PC-3 (cell line): ENCODE results near the gene OGFRL1. TPM values are rescaled to one million over a fixed set of nuclear protein-coding genes. Genes with fewer than 3 reads are reported as not detected.

Source experiments
- ATAC-seq: fragments of 200-7000 bp; cut with Tn5 transposase; 2 replicates; pipeline ENCODE4 v1.9.1; 2020; ENCODE audit warnings: mild to moderate bottlenecking, moderate library complexity
- BruUV-seq: library from RNA; stranded (reverse); fragments of 400-500 nt; replicated peaks from 2 replicates; lab custom pipeline; 2021; lab: Mats Ljungman, UMichigan
- CTCF ChIA-PET: fragments of 300-600 bp; sonication (Branson Sonifier 250); formaldehyde crosslinking; loops from one replicate; lab custom pipeline; 2022; ENCODE audit warnings: antibody characterized with exemption; lab: Charles Lee
- POLR2A ChIA-PET: fragments of 300-600 bp; sonication (Branson Sonifier 250); formaldehyde crosslinking; loops from one replicate; lab custom pipeline; 2022; ENCODE audit warnings: antibody characterized with exemption; ENCODE audit not compliant: unreplicated experiment; lab: Charles Lee
- DNase-seq: peaks from one replicate; pipeline ENCODE4 v3.0.0-alpha.2; 2015
- H2AFZ ChIP-seq: fragments of 300-600 bp; sonication (generic); 2 replicates; pipeline ENCODE4 v1.6.0; 2016; ENCODE audit warnings: antibody characterized with exemption, low read length
- H3F3A ChIP-seq: fragments of 300-600 bp; sonication (generic); one replicate; pipeline ENCODE4 v1.6.0; 2017; ENCODE audit warnings: antibody characterized with exemption, low read length, control low read depth, mild to moderate bottlenecking; ENCODE audit not compliant: unreplicated experiment
- H3K27ac ChIP-seq: fragments of 300-600 bp; sonication (generic); 2 replicates; pipeline ENCODE4 v1.5.1; 2016; ENCODE audit warnings: mild to moderate bottlenecking, low read length
- H3K27me3 ChIP-seq: fragments of 300-600 bp; sonication (generic); 2 replicates; pipeline ENCODE4 v1.6.1; 2016; ENCODE audit warnings: low read length, mixed read lengths
- H3K36me3 ChIP-seq: fragments of 300-600 bp; sonication (generic); 2 replicates; pipeline ENCODE4 v1.6.1; 2016; ENCODE audit warnings: low read depth, mixed run types, low read length, mixed read lengths
- H3K4me1 ChIP-seq: fragments of 300-600 bp; sonication (generic); 2 replicates; pipeline ENCODE4 v1.5.1; 2016; ENCODE audit warnings: low read length; ENCODE audit not compliant: insufficient read depth
- H3K4me2 ChIP-seq: fragments of 300-600 bp; sonication (generic); 2 replicates; pipeline ENCODE4 v1.6.0; 2016; ENCODE audit warnings: low read length
- H3K4me3 ChIP-seq: fragments of 300-600 bp; sonication (generic); 2 replicates; pipeline ENCODE4 v1.5.1; 2016; ENCODE audit warnings: mild to moderate bottlenecking, low read length, mixed read lengths
- H3K79me2 ChIP-seq: fragments of 300-600 bp; sonication (generic); 2 replicates; pipeline ENCODE4 v1.6.1; 2017; ENCODE audit warnings: low read length, mixed read lengths
- H3K9ac ChIP-seq: fragments of 300-600 bp; sonication (generic); 2 replicates; pipeline ENCODE4 v1.6.0; 2016; ENCODE audit warnings: mild to moderate bottlenecking, low read length
- H3K9me2 ChIP-seq: fragments of 300-600 bp; sonication (generic); replicated peaks from 2 replicates; pipeline ENCODE4 v1.6.1; 2016; ENCODE audit warnings: mixed run types, low read length, mixed read lengths
- H3K9me3 ChIP-seq: fragments of 300-600 bp; sonication (generic); 2 replicates; pipeline ENCODE4 v1.6.1; 2016; ENCODE audit warnings: low read length, mixed read lengths
- H4K20me1 ChIP-seq: fragments of 300-600 bp; sonication (generic); 2 replicates; pipeline ENCODE4 v1.6.1; 2016; ENCODE audit warnings: low read length, mixed read lengths
- EZH2 ChIP-seq: fragments of 300-600 bp; sonication (generic); IDR thresholded peaks from one replicate; pipeline ENCODE4 v1.6.1; 2017; ENCODE audit warnings: antibody characterized with exemption, mild to moderate bottlenecking, low read length; ENCODE audit not compliant: unreplicated experiment
- EZH2phosphoT487 ChIP-seq: fragments of 300-600 bp; sonication (generic); IDR thresholded peaks from 2 replicates; pipeline ENCODE4 v1.6.1; 2018; ENCODE audit warnings: mild to moderate bottlenecking, antibody characterized with exemption, low read length, borderline replicate concordance
- intact Hi-C: fragments of 100-400 bp; cut with micrococcal nuclease; formaldehyde crosslinking; loops from 2 replicates; pipeline ENCODE4 v1.9.0; 2023
- total RNA-seq: library from RNA; depleted of rRNA; stranded (reverse); fragments of >200 nt; gene quantifications from 2 replicates; pipeline ENCODE4 v1.2.3, GENCODE V29; 2014
- TF ChIP-seq, protein P1 (sequence below): fragments of 300-600 bp; sonication (generic); conservative IDR thresholded peaks from 2 replicates; pipeline ENCODE4 v1.5.1; 2017; ENCODE audit warnings: antibody characterized with exemption, low read depth, mild to moderate bottlenecking, low read length

OGFRL1 gene
- total RNA-seq, 1 experiment from 2014 or later: 5.2 TPM

DNA sequence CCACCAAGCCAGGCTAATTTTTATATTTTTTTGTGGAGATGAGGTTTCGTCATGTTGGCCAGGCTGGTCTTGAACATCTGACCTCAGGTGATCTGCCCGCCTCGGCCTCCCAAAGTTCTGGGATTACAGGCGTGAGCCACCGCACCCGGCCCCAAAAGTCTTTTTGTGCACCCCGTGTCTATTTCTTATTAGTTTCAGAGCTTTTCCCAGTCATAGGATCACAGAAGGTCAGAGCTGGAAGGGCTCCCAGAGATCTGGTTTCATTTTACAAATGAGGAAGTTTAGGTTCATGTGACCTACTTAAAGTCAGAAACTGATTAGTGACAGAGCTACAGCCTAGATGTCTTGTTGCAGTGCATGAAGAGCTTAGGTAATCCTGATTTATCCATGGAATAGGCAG lies 1.6 kb upstream of the OGFRL1 start:
- Histone ChIP-seq H4K20me1 (no peaks in the 10 kb centered on the region), H3K27ac (no peak overlapping the region), H3K9me2 (no peaks in the 10 kb centered on the region), H3K4me1 (peaks cover 9% of the 10 kb centered on the region), H3F3A (no peaks in the 10 kb centered on the region), H3K4me3 (no peak overlapping the region), H2AFZ (no peak overlapping the region), H3K79me2 (peaks cover 22% of the 10 kb centered on the region), H3K9ac (no peak overlapping the region), H3K4me2 (no peak overlapping the region), H3K9me3 (no peaks in the 10 kb centered on the region), H3K27me3 (no peaks in the 10 kb centered on the region), H3K36me3 (no peaks in the 10 kb centered on the region)
- TF ChIP-seq, protein P1, sequence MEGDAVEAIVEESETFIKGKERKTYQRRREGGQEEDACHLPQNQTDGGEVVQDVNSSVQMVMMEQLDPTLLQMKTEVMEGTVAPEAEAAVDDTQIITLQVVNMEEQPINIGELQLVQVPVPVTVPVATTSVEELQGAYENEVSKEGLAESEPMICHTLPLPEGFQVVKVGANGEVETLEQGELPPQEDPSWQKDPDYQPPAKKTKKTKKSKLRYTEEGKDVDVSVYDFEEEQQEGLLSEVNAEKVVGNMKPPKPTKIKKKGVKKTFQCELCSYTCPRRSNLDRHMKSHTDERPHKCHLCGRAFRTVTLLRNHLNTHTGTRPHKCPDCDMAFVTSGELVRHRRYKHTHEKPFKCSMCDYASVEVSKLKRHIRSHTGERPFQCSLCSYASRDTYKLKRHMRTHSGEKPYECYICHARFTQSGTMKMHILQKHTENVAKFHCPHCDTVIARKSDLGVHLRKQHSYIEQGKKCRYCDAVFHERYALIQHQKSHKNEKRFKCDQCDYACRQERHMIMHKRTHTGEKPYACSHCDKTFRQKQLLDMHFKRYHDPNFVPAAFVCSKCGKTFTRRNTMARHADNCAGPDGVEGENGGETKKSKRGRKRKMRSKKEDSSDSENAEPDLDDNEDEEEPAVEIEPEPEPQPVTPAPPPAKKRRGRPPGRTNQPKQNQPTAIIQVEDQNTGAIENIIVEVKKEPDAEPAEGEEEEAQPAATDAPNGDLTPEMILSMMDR: no peak
- TF ChIP-seq EZH2phosphoT487 (no peak), EZH2 (no peak)
- no TSS peak for BruUV-seq
- POLR2A ChIA-PET: interaction anchor here (0.5 kb wide), 1 partner anchor 89 kb away, joined by 3 read pairs; no protein-coding TSS in a partner anchor
- intact Hi-C loops: loop anchor here (5.0 kb wide), 1 partner anchor 95 kb away; no protein-coding TSS in a partner anchor
- DNase-seq (no peak), ATAC-seq (no peak)
- CTCF ChIA-PET: interaction anchor here (1.1 kb wide), 1 partner anchor 157 kb away, joined by 9 read pairs; no protein-coding TSS in a partner anchor

DNA sequence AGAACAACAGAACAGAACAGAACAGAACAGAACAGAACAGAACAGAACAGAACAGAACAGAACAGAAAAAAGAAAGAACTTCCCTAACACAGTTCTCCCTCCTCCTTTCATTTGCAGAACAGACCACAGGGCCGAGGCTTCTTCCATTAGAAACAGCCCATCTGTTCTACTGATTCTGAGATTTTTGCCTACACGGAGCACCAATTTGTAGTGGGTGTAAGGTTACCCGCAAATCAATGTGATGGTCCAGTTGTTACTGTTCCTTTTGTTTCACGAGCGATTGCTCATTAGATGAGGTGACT lies 734 bp upstream of the OGFRL1 start:
- H3K27ac ChIP-seq: no peak overlapping the region
- peaks cover 9% of the 10 kb centered on the region for H3K4me1 ChIP-seq
- H3K9me3 ChIP-seq: no peaks in the 10 kb centered on the region
- ATAC-seq (no peak), DNase-seq (no peak)
- intact Hi-C loops: loop anchor here (5.0 kb wide), 1 partner anchor 96 kb away; no protein-coding TSS in a partner anchor
- no TSS peak for BruUV-seq
- CTCF ChIA-PET: interaction anchor here (0.6 to 1.1 kb wide), 2 partner anchors 78 to 156 kb away, joined by 3 to 9 read pairs; no protein-coding TSS in a partner anchor
- TF ChIP-seq EZH2 (no peak), EZH2phosphoT487 (no peak)
- TF ChIP-seq, protein P1: no peak
- H3K4me2 ChIP-seq: peak overlapping the region; percentile 89
- POLR2A ChIA-PET: no interaction called here
- peaks cover 22% of the 10 kb centered on the region for H3K79me2 ChIP-seq
- peak overlapping the region; percentile 98 for H2AFZ ChIP-seq
- peak overlapping the region; percentile 76 for H3K4me3 ChIP-seq
- no peaks in the 10 kb centered on the region for H3K27me3 ChIP-seq
- no peaks in the 10 kb centered on the region for H3K9me2 ChIP-seq
- H4K20me1 ChIP-seq: no peaks in the 10 kb centered on the region
- no peak overlapping the region for H3K9ac ChIP-seq
- H3K36me3 ChIP-seq: no peaks in the 10 kb centered on the region
- no peaks in the 10 kb centered on the region for H3F3A ChIP-seq

DNA sequence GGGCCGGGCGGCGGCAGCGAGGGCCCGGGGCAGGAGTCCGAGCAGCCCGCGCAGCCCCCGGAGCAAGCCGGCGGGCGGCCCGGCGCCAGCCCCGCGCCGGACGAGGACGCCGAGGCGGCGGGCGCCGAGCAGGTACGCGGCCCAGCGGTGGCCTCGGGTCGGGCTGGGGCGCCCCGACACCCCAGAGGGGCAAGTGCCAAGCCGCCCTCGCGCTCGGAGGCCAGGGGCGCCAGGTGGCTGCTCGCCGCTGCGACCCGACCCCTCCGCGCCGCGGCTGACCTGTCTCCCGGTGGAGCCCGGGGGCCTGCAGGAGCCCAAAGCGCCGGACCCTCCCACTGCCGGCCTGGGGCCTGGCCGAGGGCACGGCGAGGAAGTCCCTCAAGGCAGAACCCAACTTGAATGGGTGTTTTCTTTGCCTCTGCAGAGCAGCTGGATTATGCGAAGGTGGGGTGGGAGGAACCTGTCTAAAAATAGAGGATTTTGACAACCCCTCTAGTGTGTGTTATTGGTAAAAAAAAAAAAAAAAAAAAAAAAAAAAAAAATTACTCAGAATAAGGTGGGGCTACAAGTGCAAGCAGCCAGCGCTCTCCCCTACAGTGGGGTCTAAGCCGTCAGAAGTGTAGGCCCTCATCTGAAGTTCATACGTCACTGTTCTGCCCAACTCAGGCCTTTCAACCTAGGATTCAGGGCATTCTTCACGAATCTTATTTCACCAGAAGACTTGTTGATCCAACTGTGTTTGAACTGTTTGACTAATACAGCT lies 609 bp downstream of the OGFRL1 start:
- Histone ChIP-seq H3F3A (no peaks in the 10 kb centered on the region), H2AFZ (peak overlapping the region; percentile 45; the same call in 1 of the 2 replicates), H3K4me3 (peak overlapping the region; percentile 76), H3K4me1 (peaks cover 20% of the 10 kb centered on the region), H3K9me3 (no peaks in the 10 kb centered on the region), H3K36me3 (no peaks in the 10 kb centered on the region), H3K9ac (peak overlapping the region; percentile 38), H3K27me3 (no peaks in the 10 kb centered on the region), H3K79me2 (peaks cover 22% of the 10 kb centered on the region), H3K27ac (no peak overlapping the region), H4K20me1 (no peaks in the 10 kb centered on the region), H3K4me2 (peak overlapping the region; percentile 85), H3K9me2 (no peaks in the 10 kb centered on the region)
- TF ChIP-seq EZH2phosphoT487: no peak
- TF ChIP-seq, protein P1: no peak
- ATAC-seq (peak; percentile 42), DNase-seq (peak; percentile 10)
- CTCF ChIA-PET: no interaction called here
- no TSS peak for BruUV-seq
- POLR2A ChIA-PET: no interaction called here
- intact Hi-C loops: loop anchor here (5.0 kb wide), 1 partner anchor 97 kb away; no protein-coding TSS in a partner anchor
